ENCODE results near the gene DNAI1. TPM values are rescaled to one million over a fixed set of nuclear protein-coding genes. Genes with fewer than 3 reads are reported as not detected.

The DNAI1 gene
- polyA plus RNA-seq, 1 donor (not counting 4 experiments of a cell fraction or from before 2014, with no cell fraction given): 0.08 TPM

- FAIRE-seq (no peak), DNase-seq (ENCODE audit: low read depth, low spot score) (no peak)
- H4K20me1 ChIP-seq (ENCODE audit: control insufficient read depth, extremely low read depth, insufficient read depth, low read length): peaks cover 5% of the 10 kb centered on the region
- H2AFZ ChIP-seq (ENCODE audit: control insufficient read depth, low read length): no peak overlapping the region
- H3K9ac ChIP-seq (ENCODE audit: control insufficient read depth, extremely low read depth, insufficient read depth, low read length): no peak overlapping the region
- no peaks in the 10 kb centered on the region for H3K36me3 ChIP-seq (ENCODE audit: control insufficient read depth in 2 of 2, extremely low read depth in 1 of 2, insufficient read depth in 2 of 2, low read length in 2 of 2)
- TF ChIP-seq EZH2 (IDR thresholded peaks at IDR 0.05; ENCODE audit: low read length): no peak
- no peak for TF ChIP-seq CTCF (optimal IDR thresholded peaks at IDR 0.05 in 1 of 3, IDR thresholded peaks at IDR 0.05 in 1 of 3, conservative IDR thresholded peaks at IDR 0.05 in 1 of 3; ENCODE audit: extremely low read depth in 1 of 3, insufficient read depth in 2 of 3, low read length in 3 of 3)
- H3K4me3 ChIP-seq (ENCODE audit: control insufficient read depth in 2 of 3, extremely low read depth in 1 of 3, insufficient read depth in 2 of 3, low read depth in 1 of 3, low read length in 3 of 3): no peak overlapping the region
- no peaks in the 10 kb centered on the region for H3K9me3 ChIP-seq (ENCODE audit: control insufficient read depth, low read depth, low read length)
- H3K79me2 ChIP-seq (ENCODE audit: control insufficient read depth, insufficient read depth, low read length): no peaks in the 10 kb centered on the region
- no peak overlapping the region for H3K4me2 ChIP-seq (ENCODE audit: control insufficient read depth, extremely low read depth, insufficient read depth, low read depth, low read length)
- dilution Hi-C loops (cut with MboI; ENCODE audit: extremely low pct_ligation_motif_present, low sequenced_read_pairs): no loop called here
- peaks cover 50% of the 10 kb centered on the region for H3K27me3 ChIP-seq (ENCODE audit: control insufficient read depth, extremely low read depth, insufficient read depth, low read length)
- no peaks in the 10 kb centered on the region for H3K9me1 ChIP-seq (ENCODE audit: control insufficient read depth, extremely low read depth, insufficient read depth, low read length)
- H3K27ac ChIP-seq (ENCODE audit: control insufficient read depth, insufficient read depth, low read length): no peak overlapping the region
- H3K4me1 ChIP-seq (ENCODE audit: control insufficient read depth, extremely low read depth, insufficient read depth, low read length): peaks cover 21% of the 10 kb centered on the region
These were observed 108.4 kb downstream of the DNAI1 start for GRCh38 chr9:34566972-34567371.

- no peak overlapping the region for H3K4me3 ChIP-seq (ENCODE audit: control insufficient read depth in 2 of 3, extremely low read depth in 1 of 3, insufficient read depth in 2 of 3, low read depth in 1 of 3, low read length in 3 of 3)
- H4K20me1 ChIP-seq (ENCODE audit: control insufficient read depth, extremely low read depth, insufficient read depth, low read length): peaks cover 2% of the 10 kb centered on the region
- DNase-seq (ENCODE audit: low read depth, low spot score): no peak
- H3K27ac ChIP-seq (ENCODE audit: control insufficient read depth, insufficient read depth, low read length): no peak overlapping the region
- H3K4me1 ChIP-seq (ENCODE audit: control insufficient read depth, extremely low read depth, insufficient read depth, low read length): peaks cover 17% of the 10 kb centered on the region
- no peak overlapping the region for H3K4me2 ChIP-seq (ENCODE audit: control insufficient read depth, extremely low read depth, insufficient read depth, low read depth, low read length)
- dilution Hi-C loops (cut with MboI; ENCODE audit: extremely low pct_ligation_motif_present, low sequenced_read_pairs): no loop called here
- H3K36me3 ChIP-seq (ENCODE audit: control insufficient read depth in 2 of 2, extremely low read depth in 1 of 2, insufficient read depth in 2 of 2, low read length in 2 of 2): no peaks in the 10 kb centered on the region
- no peaks in the 10 kb centered on the region for H3K9me1 ChIP-seq (ENCODE audit: control insufficient read depth, extremely low read depth, insufficient read depth, low read length)
- H3K79me2 ChIP-seq (ENCODE audit: control insufficient read depth, insufficient read depth, low read length): no peaks in the 10 kb centered on the region
- FAIRE-seq: no peak
- peaks cover 50% of the 10 kb centered on the region for H3K27me3 ChIP-seq (ENCODE audit: control insufficient read depth, extremely low read depth, insufficient read depth, low read length)
- TF ChIP-seq EZH2 (IDR thresholded peaks at IDR 0.05; ENCODE audit: low read length) (no peak), CTCF (optimal IDR thresholded peaks at IDR 0.05 in 1 of 3, IDR thresholded peaks at IDR 0.05 in 1 of 3, conservative IDR thresholded peaks at IDR 0.05 in 1 of 3; ENCODE audit: extremely low read depth in 1 of 3, insufficient read depth in 2 of 3, low read length in 3 of 3) (no peak)
- H3K9ac ChIP-seq (ENCODE audit: control insufficient read depth, extremely low read depth, insufficient read depth, low read length): no peak overlapping the region
- H3K9me3 ChIP-seq (ENCODE audit: control insufficient read depth, low read depth, low read length): no peaks in the 10 kb centered on the region
- no peak overlapping the region for H2AFZ ChIP-seq (ENCODE audit: control insufficient read depth, low read length)
These were observed 109.5 kb downstream of the DNAI1 start for GRCh38 chr9:34568133-34568532.
